ENCODE data around the gene CHST11. TPM values are rescaled to one million over a fixed set of nuclear protein-coding genes. Genes with fewer than 3 reads are reported as not detected.

Gene CHST11
- total RNA-seq, 5 donors from 2014 or later (not counting 1 experiment from before 2014, with no cell fraction given), result 49.8 to 78.3 (median 63.7) TPM

DNA sequence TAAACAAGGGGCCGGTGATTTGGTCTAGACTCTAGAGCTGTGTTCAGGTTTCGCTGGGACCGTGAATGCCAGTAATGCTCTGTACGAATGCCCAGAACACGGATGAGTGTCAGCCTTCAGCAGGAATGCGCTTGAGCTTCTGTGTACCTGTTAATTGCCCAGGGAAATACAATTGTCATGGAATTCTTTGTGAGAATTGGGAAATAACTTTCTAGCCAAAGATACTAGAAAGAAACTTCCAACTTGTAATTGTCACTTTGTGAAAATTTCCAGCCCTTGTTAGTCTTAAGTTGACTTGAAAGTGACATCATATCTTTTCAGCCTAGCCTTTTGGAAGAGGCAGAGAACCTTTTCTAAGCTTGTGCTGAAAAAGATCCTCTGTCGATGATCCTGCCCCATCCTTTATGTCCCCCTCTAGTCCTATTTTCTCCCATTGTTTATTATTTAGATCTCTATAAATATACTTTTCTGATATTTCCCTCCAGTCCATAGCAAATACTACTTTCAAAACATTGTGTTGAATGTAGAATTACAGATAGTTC is 2.7 kb downstream of the CHST11 start:
- CTCF ChIA-PET, result interaction anchor here (0.6 to 2.3 kb wide), 10 partner anchors 8 to 79 kb away, joined by 3 to 11 read pairs (median 3); no protein-coding TSS in a partner anchor
- H3K27me3 Mint-ChIP-seq, result no peaks in the 10 kb centered on the region
- H3K4me3 ChIP-seq (ENCODE audit: control insufficient read depth in 1 of 2, extremely low read depth in 1 of 2, low read length in 1 of 2), result peak overlapping the region; percentile 82 to 99
- peaks cover 64 to 68% (median 66%) of the 10 kb centered on the region in 3 donors for H3K4me1 Mint-ChIP-seq
- WGBS (ENCODE audit: insufficient coverage), result 43% methylated on average over 6 of the region's 7 CpGs
- ATAC-seq (replicated peaks in 1 of 4), result no peak
- no peaks in the 10 kb centered on the region for H3K9me3 Mint-ChIP-seq
- POLR2A ChIA-PET, result interaction anchor here (0.5 to 2.5 kb wide), 4 partner anchors 19 to 688 kb away, joined by 3 to 12 read pairs (median 8); no protein-coding TSS in a partner anchor
- H3K36me3 Mint-ChIP-seq, result peaks cover 5% of the 10 kb centered on the region
- H3K27ac ChIP-seq (ENCODE audit: low read length), result peak overlapping the region; percentile 67
- H3K27me3 ChIP-seq (replicated peaks in 1 of 2; ENCODE audit: control insufficient read depth in 2 of 2, extremely low read depth in 1 of 2, insufficient read depth in 2 of 2, low read length in 1 of 2), result no peaks in the 10 kb centered on the region
- H3K4me3 Mint-ChIP-seq, result peak overlapping the region; percentile 98 to 99 (median 99)
- no peak for DNase-seq
- no peaks in the 10 kb centered on the region for H3K9me3 ChIP-seq
- H3K4me1 ChIP-seq (ENCODE audit: control insufficient read depth in 1 of 2, extremely low read depth in 1 of 2, insufficient read depth in 2 of 2, low read length in 2 of 2), result peaks cover 40 to 53% of the 10 kb centered on the region in 2 experiments
- H3K27ac Mint-ChIP-seq, result peak overlapping the region; percentile 95 to 97
- no peaks in the 10 kb centered on the region for H3K36me3 ChIP-seq (ENCODE audit: control insufficient read depth in 2 of 2, extremely low read depth in 1 of 2, insufficient read depth in 1 of 2, low read length in 1 of 2)

DNA sequence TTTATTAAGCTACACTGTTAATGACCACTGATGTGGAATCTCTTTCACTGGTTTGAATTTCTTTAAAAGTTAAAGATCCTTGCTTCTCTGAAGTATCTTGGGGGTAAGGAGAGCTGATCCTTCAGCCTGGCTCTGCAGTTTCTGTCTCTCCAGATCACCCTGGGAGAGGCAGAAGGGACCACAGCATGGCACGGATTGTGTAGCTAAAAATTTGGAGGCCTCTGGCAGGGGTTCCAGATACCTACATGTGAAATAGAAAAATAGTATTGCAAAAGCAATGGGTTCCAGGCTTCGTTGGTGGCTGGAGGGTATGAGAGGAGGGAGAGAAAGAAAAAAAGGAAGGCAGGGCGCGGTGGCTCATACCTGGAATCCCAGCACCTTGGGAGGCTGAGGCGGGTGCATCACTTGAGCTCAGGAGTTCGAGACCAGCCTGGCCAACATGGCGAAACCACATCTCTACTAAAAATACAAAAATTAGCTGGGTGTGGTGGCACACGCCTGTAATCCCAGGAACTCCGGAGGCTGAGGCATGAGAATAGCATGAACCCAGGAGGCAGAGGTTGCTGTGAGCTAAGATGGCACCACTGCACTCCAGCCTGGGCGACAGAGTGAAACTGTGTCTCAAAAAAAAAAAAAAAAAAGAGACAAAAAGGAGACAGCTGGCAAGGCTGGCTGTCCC is 3.4 kb downstream of the CHST11 start:
- H3K27ac Mint-ChIP-seq, result peak overlapping the region; percentile 95 to 97
- peak overlapping the region; percentile 67 for H3K27ac ChIP-seq (ENCODE audit: low read length)
- H3K36me3 Mint-ChIP-seq, result peaks cover 8% of the 10 kb centered on the region
- peak overlapping the region; percentile 98 to 99 (median 99) for H3K4me3 Mint-ChIP-seq
- H3K36me3 ChIP-seq (ENCODE audit: control insufficient read depth in 2 of 2, extremely low read depth in 1 of 2, insufficient read depth in 1 of 2, low read length in 1 of 2), result no peaks in the 10 kb centered on the region
- H3K27me3 Mint-ChIP-seq, result no peaks in the 10 kb centered on the region
- DNase-seq, result no peak
- ATAC-seq (replicated peaks in 1 of 4), result no peak
- H3K4me1 ChIP-seq (ENCODE audit: control insufficient read depth in 1 of 2, extremely low read depth in 1 of 2, insufficient read depth in 2 of 2, low read length in 2 of 2), result peaks cover 48 to 61% of the 10 kb centered on the region in 2 experiments
- peaks cover 68 to 75% (median 72%) of the 10 kb centered on the region in 3 donors for H3K4me1 Mint-ChIP-seq
- CTCF ChIA-PET, result interaction anchor here in 1 of 2 donors (0.5 to 2.3 kb wide), 9 partner anchors 8 to 170 kb away, joined by 3 to 11 read pairs (median 3); no protein-coding TSS in a partner anchor
- peak overlapping the region in 1 of 2 donors; percentile 82 for H3K4me3 ChIP-seq (ENCODE audit: control insufficient read depth in 1 of 2, extremely low read depth in 1 of 2, low read length in 1 of 2)
- H3K9me3 ChIP-seq, result no peaks in the 10 kb centered on the region
- POLR2A ChIA-PET, result interaction anchor here (0.5 to 2.5 kb wide), 5 partner anchors 15 to 688 kb away, joined by 3 to 12 read pairs (median 4); no protein-coding TSS in a partner anchor
- 27% methylated on average over 3 of the region's 10 CpGs for WGBS (ENCODE audit: insufficient coverage)
- no peaks in the 10 kb centered on the region for H3K27me3 ChIP-seq (replicated peaks in 1 of 2; ENCODE audit: control insufficient read depth in 2 of 2, extremely low read depth in 1 of 2, insufficient read depth in 2 of 2, low read length in 1 of 2)
- H3K9me3 Mint-ChIP-seq, result no peaks in the 10 kb centered on the region

DNA sequence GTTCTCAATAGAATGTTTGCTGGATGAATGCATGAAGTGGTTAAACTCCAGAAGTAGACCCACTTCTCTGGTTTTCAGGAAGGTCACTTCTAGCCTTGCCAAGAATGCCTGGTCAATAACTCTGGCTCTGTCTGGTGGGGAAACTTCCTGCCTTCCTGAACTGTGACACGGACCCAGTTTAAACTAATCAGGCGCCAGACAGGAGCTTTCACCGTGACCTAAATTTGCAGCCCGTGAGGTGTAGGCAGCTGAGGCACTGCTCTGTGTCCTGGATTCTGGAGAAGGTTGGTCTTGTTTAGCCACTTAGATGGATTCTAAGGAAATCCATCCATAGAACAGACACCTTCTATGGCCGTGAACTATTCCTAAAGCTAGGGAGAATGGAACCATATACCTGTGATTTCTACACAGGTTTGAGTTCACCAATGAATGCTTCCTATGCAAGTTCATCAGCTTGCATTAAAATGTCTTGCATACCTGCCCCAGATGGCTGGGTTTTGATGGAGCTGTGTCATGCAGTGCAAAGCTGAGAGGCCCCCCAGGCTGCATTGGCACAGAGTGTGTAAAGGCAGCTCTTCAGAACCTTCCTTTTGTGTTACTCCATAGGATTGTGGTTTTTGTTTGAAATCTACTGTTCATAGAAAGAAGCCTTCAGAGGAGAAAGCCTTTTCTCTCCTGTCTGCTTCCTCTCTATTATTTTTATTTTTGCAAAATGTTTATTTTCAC is 4.4 kb downstream of the CHST11 start:
- H3K4me3 ChIP-seq (ENCODE audit: control insufficient read depth in 1 of 2, extremely low read depth in 1 of 2, low read length in 1 of 2), result peak overlapping the region; percentile 6 to 17
- peaks cover 64 to 73% (median 70%) of the 10 kb centered on the region in 3 donors for H3K4me1 Mint-ChIP-seq
- DNase-seq, result peak in 2 of 35 experiments; percentile 25 to 51

DNA sequence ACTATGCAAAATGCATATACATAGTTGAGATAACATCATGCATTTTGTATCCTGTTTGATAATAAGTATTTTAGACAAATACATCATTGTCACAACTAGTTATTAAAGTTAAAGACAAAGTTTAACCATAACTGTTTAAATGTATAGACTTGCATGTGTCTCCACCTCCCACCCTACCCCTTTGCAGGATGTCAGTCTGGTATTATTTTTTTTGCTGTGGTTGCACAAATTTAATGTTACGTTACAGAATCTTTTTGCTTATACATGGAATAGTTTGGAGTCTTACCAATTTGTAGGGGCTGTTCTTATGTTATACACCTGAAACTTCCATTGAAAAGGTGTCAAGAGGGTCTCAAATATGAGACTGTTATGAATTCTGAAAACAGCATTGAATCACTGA is 5.6 kb downstream of the CHST11 start:
- WGBS (ENCODE audit: insufficient coverage), result no CpG with 5 or more reads among the region's 1 CpG
- Histone ChIP-seq H3K4me3 (ENCODE audit: control insufficient read depth in 1 of 2, extremely low read depth in 1 of 2, low read length in 1 of 2) (peak overlapping the region in 1 of 2 donors; percentile 1), H3K9me3 (no peaks in the 10 kb centered on the region), H3K36me3 (ENCODE audit: control insufficient read depth in 2 of 2, extremely low read depth in 1 of 2, insufficient read depth in 1 of 2, low read length in 1 of 2) (no peaks in the 10 kb centered on the region), H3K4me1 (ENCODE audit: control insufficient read depth in 1 of 2, extremely low read depth in 1 of 2, insufficient read depth in 2 of 2, low read length in 2 of 2) (peaks cover 62 to 71% of the 10 kb centered on the region in 2 experiments), H3K27me3 (replicated peaks in 1 of 2; ENCODE audit: control insufficient read depth in 2 of 2, extremely low read depth in 1 of 2, insufficient read depth in 2 of 2, low read length in 1 of 2) (no peaks in the 10 kb centered on the region), H3K27ac (ENCODE audit: low read length) (peak overlapping the region; percentile 77)
- peak in 1 of 35 experiments; percentile 22 for DNase-seq
- ATAC-seq (replicated peaks in 1 of 4), result no peak
- Mint-ChIP-seq H3K9me3 (no peaks in the 10 kb centered on the region), H3K4me1 (peaks cover 76 to 80% (median 78%) of the 10 kb centered on the region in 3 donors), H3K4me3 (peak overlapping the region; percentile 69 to 98 (median 78)), H3K27me3 (no peaks in the 10 kb centered on the region), H3K27ac (peak overlapping the region; percentile 91 to 95), H3K36me3 (peaks cover 15% of the 10 kb centered on the region)
- ChIA-PET CTCF (interaction anchor here in 1 of 2 donors (0.7 kb wide), 1 partner anchor 12 kb away, joined by 3 read pairs; no protein-coding TSS in a partner anchor), POLR2A (no interaction called here)

More for the DNA sequence above, 4.4 kb downstream of the CHST11 start:
- CTCF ChIA-PET, result no interaction called here
- H3K27me3 ChIP-seq (replicated peaks in 1 of 2; ENCODE audit: control insufficient read depth in 2 of 2, extremely low read depth in 1 of 2, insufficient read depth in 2 of 2, low read length in 1 of 2), result no peaks in the 10 kb centered on the region
- peak overlapping the region; percentile 95 to 97 for H3K27ac Mint-ChIP-seq
- H3K4me3 Mint-ChIP-seq, result peak overlapping the region; percentile 98 to 99 (median 99)
- H3K36me3 ChIP-seq (ENCODE audit: control insufficient read depth in 2 of 2, extremely low read depth in 1 of 2, insufficient read depth in 1 of 2, low read length in 1 of 2), result no peaks in the 10 kb centered on the region
- no peaks in the 10 kb centered on the region for H3K9me3 ChIP-seq
- ATAC-seq (replicated peaks in 1 of 4), result no peak
- POLR2A ChIA-PET, result interaction anchor here in 1 of 2 donors (0.5 to 2.3 kb wide), 4 partner anchors 24 to 499 kb away, joined by 3 to 12 read pairs (median 3); no protein-coding TSS in a partner anchor
- peaks cover 52 to 67% of the 10 kb centered on the region in 2 experiments for H3K4me1 ChIP-seq (ENCODE audit: control insufficient read depth in 1 of 2, extremely low read depth in 1 of 2, insufficient read depth in 2 of 2, low read length in 2 of 2)
- peaks cover 11% of the 10 kb centered on the region for H3K36me3 Mint-ChIP-seq
- H3K27ac ChIP-seq (ENCODE audit: low read length), result peak overlapping the region; percentile 67
- 42% methylated on average over 2 of the region's 5 CpGs for WGBS (ENCODE audit: insufficient coverage)
- no peaks in the 10 kb centered on the region for H3K9me3 Mint-ChIP-seq
- H3K27me3 Mint-ChIP-seq, result no peaks in the 10 kb centered on the region

DNA sequence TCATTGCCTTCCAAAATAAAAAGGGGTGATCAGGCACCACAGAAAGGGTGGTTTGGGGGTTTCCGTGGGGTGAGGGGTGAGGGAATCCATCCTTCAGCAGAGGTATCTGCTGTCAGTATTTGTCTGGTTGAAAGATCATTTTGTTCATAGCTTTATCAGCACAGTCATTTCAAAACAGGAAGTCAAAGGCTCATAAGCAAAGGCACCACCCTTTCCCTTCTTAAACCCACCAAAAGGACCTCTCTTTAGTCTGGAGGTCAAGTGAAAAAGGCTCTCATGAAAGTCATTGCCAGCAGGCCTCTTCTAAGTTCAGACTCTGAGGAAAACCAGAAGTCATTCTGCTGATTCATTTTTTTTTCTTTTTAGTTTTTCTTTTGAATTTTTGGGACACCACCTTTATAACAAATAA is 6.2 kb downstream of the CHST11 start:
- ChIA-PET POLR2A (no interaction called here), CTCF (interaction anchor here in 1 of 2 donors (0.7 kb wide), 1 partner anchor 11 kb away, joined by 3 read pairs; no protein-coding TSS in a partner anchor)
- Histone ChIP-seq H3K27ac (ENCODE audit: low read length) (peak overlapping the region; percentile 77), H3K27me3 (replicated peaks in 1 of 2; ENCODE audit: control insufficient read depth in 2 of 2, extremely low read depth in 1 of 2, insufficient read depth in 2 of 2, low read length in 1 of 2) (no peaks in the 10 kb centered on the region), H3K9me3 (no peaks in the 10 kb centered on the region), H3K4me3 (ENCODE audit: control insufficient read depth in 1 of 2, extremely low read depth in 1 of 2, low read length in 1 of 2) (peak overlapping the region; percentile 1 to 41), H3K36me3 (ENCODE audit: control insufficient read depth in 2 of 2, extremely low read depth in 1 of 2, insufficient read depth in 1 of 2, low read length in 1 of 2) (peaks cover 0 to 1% of the 10 kb centered on the region in 2 donors), H3K4me1 (ENCODE audit: control insufficient read depth in 1 of 2, extremely low read depth in 1 of 2, insufficient read depth in 2 of 2, low read length in 2 of 2) (peaks cover 64 to 77% of the 10 kb centered on the region in 2 experiments)
- H3K4me1 Mint-ChIP-seq, result peaks cover 82 to 86% (median 84%) of the 10 kb centered on the region in 3 donors
- peak overlapping the region; percentile 69 to 98 (median 78) for H3K4me3 Mint-ChIP-seq
- H3K27ac Mint-ChIP-seq, result peak overlapping the region; percentile 91 to 95
- no CpG with 5 or more reads among the region's 1 CpG for WGBS (ENCODE audit: insufficient coverage)
- H3K27me3 Mint-ChIP-seq, result no peaks in the 10 kb centered on the region
- H3K9me3 Mint-ChIP-seq, result no peaks in the 10 kb centered on the region
- peaks cover 18% of the 10 kb centered on the region for H3K36me3 Mint-ChIP-seq
- peak in 34 of 35 experiments; percentile 27 to 84 (median 58) for DNase-seq
- peak; percentile 63 to 73 (median 65) for ATAC-seq (replicated peaks in 1 of 4)

All from T-cell (primary cell).